HG02885 (cell line): ENCODE data around the gene DTX1.

ENCODE experiments used
- ATAC-seq: cut with Tn5 transposase; IDR thresholded peaks from one replicate; pipeline ENCODE4 v1.9.1; 2021; ENCODE audit warnings: mild to moderate bottlenecking; ENCODE audit not compliant: unreplicated experiment, poor library complexity

The DTX1 gene

GRCh38 chr12:113092607-113093408 is 36.3 kb downstream of the DTX1 start:
- no peak for ATAC-seq

- ATAC-seq, result no peak
Measured at GRCh38 chr12:113093409-113094101, 37.0 kb downstream of the DTX1 start.

DNA sequence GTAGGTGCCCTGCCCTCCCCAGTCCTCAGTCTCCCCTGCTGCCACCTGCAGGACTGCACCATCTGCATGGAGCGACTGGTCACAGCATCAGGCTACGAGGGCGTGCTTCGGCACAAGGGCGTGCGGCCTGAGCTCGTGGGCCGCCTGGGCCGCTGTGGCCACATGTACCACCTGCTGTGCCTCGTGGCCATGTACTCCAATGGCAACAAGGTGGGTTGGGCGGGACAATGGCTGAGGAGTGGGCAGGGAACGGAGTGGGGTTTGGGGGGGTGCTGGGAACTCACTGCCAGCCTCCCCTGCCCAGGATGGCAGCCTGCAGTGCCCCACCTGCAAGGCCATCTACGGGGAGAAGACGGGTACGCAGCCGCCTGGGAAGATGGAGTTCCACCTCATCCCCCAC is 38.2 kb downstream of the DTX1 start:
- no peak for ATAC-seq

DNA sequence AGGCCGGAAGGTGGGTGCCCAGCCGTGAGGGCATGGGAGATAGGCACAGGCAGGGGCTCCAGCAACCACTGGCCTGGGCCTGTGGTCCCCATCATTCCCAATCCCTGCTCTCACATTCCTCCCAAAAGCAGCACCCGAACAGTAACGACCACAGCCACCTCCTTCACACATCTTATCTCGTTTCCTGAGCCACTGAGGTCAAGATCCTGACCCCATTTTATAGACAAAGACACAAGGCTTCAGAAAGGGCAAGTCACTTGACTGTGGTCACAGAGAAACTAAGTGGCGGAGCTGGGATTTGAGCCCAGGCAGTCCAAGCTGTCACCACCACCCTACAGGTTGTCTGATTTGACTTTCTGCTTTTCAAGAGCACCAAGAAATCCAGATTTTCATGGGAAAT is 38.9 kb downstream of the DTX1 start:
- no peak for ATAC-seq

GRCh38 chr12:113096675-113097461 is 40.3 kb downstream of the DTX1 start:
- ATAC-seq, result no peak

GRCh38 chr12:113097716-113098440 is 41.3 kb downstream of the DTX1 start:
- ATAC-seq, result no peak

- peak; percentile 61 for ATAC-seq
Measured at GRCh38 chr12:113098441-113099028, 42.0 kb downstream of the DTX1 start.

- ATAC-seq, result no peak
Measured at GRCh38 chr12:113099364-113099763, 42.8 kb downstream of the DTX1 start.

DNA sequence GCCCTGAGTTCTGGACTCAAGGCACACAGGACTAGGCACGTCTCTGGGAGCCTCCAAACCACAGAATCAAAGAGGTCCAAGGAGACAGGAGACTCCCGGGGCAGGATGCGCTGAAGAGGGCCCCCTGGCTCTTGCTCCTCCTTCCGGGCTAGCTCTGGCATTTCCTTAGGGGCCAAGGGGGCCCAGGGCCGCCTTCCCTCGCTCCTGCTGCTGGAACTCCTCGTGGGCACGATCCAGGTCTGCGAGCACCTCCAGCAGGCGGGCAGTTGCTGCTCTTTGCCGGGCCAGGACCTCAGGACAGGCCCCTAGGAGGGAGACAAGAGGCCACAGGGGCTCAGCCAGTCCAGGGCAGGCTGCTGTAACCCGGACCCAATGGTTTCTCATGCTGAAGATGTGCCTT is 43.2 kb downstream of the DTX1 start:
- ATAC-seq, result no peak

GRCh38 chr12:113101751-113102150 is 45.2 kb downstream of the DTX1 start:
- no peak for ATAC-seq

GRCh38 chr12:113102811-113103210 is 46.3 kb downstream of the DTX1 start:
- ATAC-seq, result no peak

DNA sequence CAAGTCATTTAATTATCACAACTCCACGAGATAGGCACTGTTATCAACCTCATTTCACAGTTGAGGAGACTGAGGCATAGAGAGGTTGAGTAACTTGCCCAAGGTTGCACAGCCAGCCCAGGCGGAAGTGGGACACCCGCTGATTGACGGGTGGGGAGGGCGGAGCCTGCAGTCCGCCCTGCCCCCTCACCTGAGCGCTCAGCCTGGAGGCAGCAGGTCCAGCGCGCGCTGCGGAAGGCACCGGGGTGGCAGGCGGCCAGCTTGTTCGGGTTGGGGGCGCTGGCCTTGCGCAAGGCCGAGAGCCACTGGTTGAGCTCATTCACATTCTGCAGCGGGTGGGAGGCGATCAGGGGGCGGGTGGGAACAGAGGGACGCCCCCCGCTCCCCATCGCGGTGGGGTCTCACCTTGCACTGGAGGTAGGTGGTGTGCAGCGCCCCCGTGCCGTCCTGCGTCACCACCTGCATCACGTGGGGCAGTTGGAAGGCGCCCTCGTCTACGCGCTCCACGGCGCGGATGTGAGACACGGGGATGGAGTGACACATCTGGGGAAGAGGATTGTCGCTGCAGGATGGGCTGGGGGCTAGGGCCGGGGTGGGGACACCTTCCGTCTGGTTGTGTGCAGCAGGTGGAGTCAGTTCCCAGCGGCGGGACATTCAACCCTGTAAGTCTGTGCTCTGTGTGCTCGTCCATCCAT is 47.4 kb downstream of the DTX1 start:
- ATAC-seq, result peak; percentile 44

- no peak for ATAC-seq
Measured at GRCh38 chr12:113104953-113105510, 48.5 kb downstream of the DTX1 start.

GRCh38 chr12:113105606-113106271 is 49.2 kb downstream of the DTX1 start:
- ATAC-seq, result no peak

GRCh38 chr12:113106361-113106760 is 49.8 kb downstream of the DTX1 start:
- ATAC-seq, result no peak

DNA sequence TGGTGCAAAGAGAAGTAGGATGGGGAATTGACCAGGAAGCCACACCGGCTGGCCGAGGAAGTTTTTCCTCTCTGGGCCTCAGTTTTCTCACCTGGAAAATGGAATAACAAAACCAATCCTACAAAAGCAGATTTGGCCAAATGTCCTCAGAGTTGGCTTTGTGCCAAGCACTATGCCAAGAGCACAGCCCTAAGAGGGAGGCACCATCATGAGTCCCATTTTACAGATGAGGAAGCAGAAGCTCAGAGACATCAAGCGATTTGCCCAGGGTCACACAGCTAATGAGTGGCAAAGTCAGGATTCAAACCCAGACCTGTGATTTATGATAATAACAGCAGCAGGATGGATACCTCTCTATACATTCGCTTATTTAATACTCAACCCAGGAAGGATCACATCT is 51.8 kb downstream of the DTX1 start:
- no peak for ATAC-seq

- no peak for ATAC-seq
Measured at GRCh38 chr12:113109360-113109759, 52.8 kb downstream of the DTX1 start.

DNA sequence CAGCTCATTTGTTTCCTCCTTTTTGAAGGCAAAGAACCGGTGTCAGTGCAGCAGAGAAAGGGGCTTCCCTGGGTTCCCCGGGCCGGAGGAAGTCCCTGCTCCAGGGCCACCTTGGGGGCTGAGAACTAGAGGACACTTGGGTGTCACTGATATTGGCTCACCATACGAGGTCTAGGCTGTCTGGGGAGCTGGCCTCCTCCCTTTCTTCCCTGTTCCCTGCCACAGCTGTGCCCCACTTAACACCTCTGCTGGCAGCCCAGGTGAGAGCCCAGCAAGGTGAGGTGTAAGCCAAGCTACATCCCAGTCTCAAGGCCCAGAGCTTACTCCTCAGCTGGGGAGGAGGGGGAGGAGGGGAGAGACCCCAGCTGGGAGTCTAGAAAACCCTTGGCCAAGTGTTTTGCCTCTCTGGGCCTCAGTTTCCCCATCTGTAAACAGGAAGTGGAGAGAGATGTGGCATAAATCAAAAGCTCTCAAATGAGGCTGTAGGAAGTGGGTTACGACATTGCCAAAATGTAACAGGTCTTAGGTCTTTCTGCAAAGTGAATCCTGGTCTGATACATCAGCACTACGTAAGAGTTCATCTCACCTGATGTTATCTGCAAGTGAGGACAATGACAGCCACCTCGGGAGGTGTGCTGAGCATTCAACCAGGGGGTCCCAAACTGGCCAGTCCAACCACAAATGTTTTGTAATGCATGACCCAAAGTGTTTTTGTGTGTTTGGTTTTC is 53.5 kb downstream of the DTX1 start:
- ATAC-seq, result no peak
